A549 (cell line): ENCODE results near the gene C4orf50. TPM values are rescaled to one million over a fixed set of nuclear protein-coding genes. Genes with fewer than 3 reads are reported as not detected.

Source experiments
- ATAC-seq, 2 experiments: fragments of 200-7000 bp in 1 of 2; fragments of >200 bp in 1 of 2; cut with Nextera tagmentation in 1 of 2; cut with Tn5 transposase in 1 of 2; 3 replicates each; pipeline versions ENCODE4 v1.8.0 to v1.9.1; 2018 to 2020; ENCODE audit warnings: mild to moderate bottlenecking in 1 of 2, moderate library complexity in 1 of 2
- CTCF ChIA-PET: fragments of 300-600 bp; sonication (Branson Sonifier 250); formaldehyde crosslinking; extraction: SDS; loops from one replicate; lab custom pipeline; 2021; ENCODE audit warnings: antibody characterized with exemption, inconsistent platforms; lab: Yijun Ruan, JAX
- POLR2A ChIA-PET: fragments of 350-600 bp; formaldehyde crosslinking; extraction: SDS; loops from one replicate; lab custom pipeline; 2021; ENCODE audit warnings: antibody characterized with exemption, inconsistent platforms; lab: Yijun Ruan, JAX
- DNase-seq, 2 experiments: peaks; one replicate each; pipeline versions ENCODE4 v3.0.0 to v3.0.0-alpha.2; 2011 to 2016; ENCODE audit warnings: low read depth in 1 of 2, low spot score in 1 of 2
- FAIRE-seq: peaks from 2 replicates; lab custom pipeline; 2011; peaks lifted over from hg19 to GRCh38; lab: Jason Lieb, UNC
- H3K27ac ChIP-seq, 2 experiments: fragments of >200 bp; sonication (Bioruptor Twin); formaldehyde crosslinking; 3 replicates each; pipeline ENCODE4 v1.5.1; 2016 to 2017
- H3K4me1 ChIP-seq: fragments of >200 bp; sonication (Bioruptor Twin); formaldehyde crosslinking; 3 replicates; pipeline ENCODE4 v1.6.1; 2016
- H3K4me2 ChIP-seq: fragments of >200 bp; sonication (Bioruptor Twin); formaldehyde crosslinking; 3 replicates; pipeline ENCODE4 v1.6.1; 2016
- H3K4me3 ChIP-seq: fragments of >200 bp; sonication (Bioruptor Twin); formaldehyde crosslinking; 3 replicates; pipeline ENCODE4 v1.5.1; 2016
- H3K9me3 ChIP-seq: fragments of >200 bp; sonication (Bioruptor Twin); formaldehyde crosslinking; 3 replicates; pipeline ENCODE4 v1.6.1; 2016
- ATOH8 ChIP-seq: fragments of 250-450 bp; sonication (Bioruptor Pico); IDR thresholded peaks from 2 replicates; pipeline ENCODE4 v1.5.0; 2020; ENCODE audit warnings: low read depth, mild to moderate bottlenecking, moderate library complexity
- BHLHE40 ChIP-seq: IDR thresholded peaks from 2 replicates; pipeline ENCODE4 v1.6.1; 2012; ENCODE audit warnings: low read depth, low read length, inconsistent platforms
- CBX8 ChIP-seq: fragments of 200-600 bp; sonication (generic); IDR thresholded peaks from 2 replicates; pipeline ENCODE4 v1.6.1; 2016
- CHD2 ChIP-seq: fragments of 150-350 bp; IDR thresholded peaks from 2 replicates; pipeline ENCODE4 v1.6.1; 2014; ENCODE audit warnings: low read length; ENCODE audit not compliant: partially characterized antibody
- CHD4 ChIP-seq: fragments of 200-600 bp; sonication (generic); IDR thresholded peaks from 2 replicates; pipeline ENCODE4 v1.6.1; 2016; ENCODE audit warnings: antibody characterized with exemption, mild to moderate bottlenecking, borderline replicate concordance
- CTCF ChIP-seq: fragments of >200 bp; sonication (Bioruptor Twin); formaldehyde crosslinking; IDR thresholded peaks from 3 replicates; pipeline ENCODE4 v1.5.1; 2016
- EP300 ChIP-seq, 2 experiments: fragments of >200 bp; sonication (Bioruptor Twin); formaldehyde crosslinking; IDR thresholded peaks; 2 replicates in 1 of 2; 3 replicates in 1 of 2; pipeline ENCODE4 v1.6.1; 2016 to 2017
- FOSL2 ChIP-seq, 2 experiments: fragments of 450-650 bp in 1 of 2; fragments of >200 bp in 1 of 2; sonication (Bioruptor Twin) in 1 of 2; formaldehyde crosslinking; IDR thresholded peaks; 2 replicates each; pipeline versions ENCODE4 v1.5.0 to v1.6.1; 2016 to 2020; ENCODE audit warnings: mild to moderate bottlenecking in 1 of 2, moderate library complexity in 1 of 2
- FOXS1 ChIP-seq: fragments of 250-450 bp; sonication (Bioruptor Pico); IDR thresholded peaks from 2 replicates; pipeline ENCODE4 v1.5.0; 2020; ENCODE audit warnings: mild to moderate bottlenecking, moderate library complexity
- GATA3 ChIP-seq: IDR thresholded peaks from 2 replicates; pipeline ENCODE4 v1.6.1; 2012; ENCODE audit warnings: borderline replicate concordance
- HES2 ChIP-seq: fragments of >200 bp; sonication (Bioruptor Twin); formaldehyde crosslinking; IDR thresholded peaks from 2 replicates; pipeline ENCODE4 v1.6.1; 2016
- HEYL ChIP-seq: fragments of 250-450 bp; sonication (Bioruptor Pico); IDR thresholded peaks from 2 replicates; pipeline ENCODE4 v1.8.0; 2021; ENCODE audit warnings: mild to moderate bottlenecking, moderate library complexity
- JUN ChIP-seq, 2 experiments: fragments of >200 bp; sonication (Bioruptor Twin); formaldehyde crosslinking; IDR thresholded peaks; 2 replicates in 1 of 2; 3 replicates in 1 of 2; pipeline ENCODE4 v1.6.1; 2016 to 2017
- JUNB ChIP-seq: fragments of >200 bp; sonication (Bioruptor Twin); formaldehyde crosslinking; IDR thresholded peaks from 2 replicates; pipeline ENCODE4 v1.6.1; 2016
- MAFK ChIP-seq: fragments of 450-650 bp; IDR thresholded peaks from 2 replicates; pipeline ENCODE4 v1.6.1; 2014; ENCODE audit not compliant: partially characterized antibody
- MAX ChIP-seq: IDR thresholded peaks from 2 replicates; pipeline ENCODE4 v1.6.1; 2012
- POLR2AphosphoS2 ChIP-seq: conservative IDR thresholded peaks from 2 replicates; pipeline ENCODE4 v1.6.1; 2012; ENCODE audit warnings: low read length, improper control_type of control experiment, inconsistent platforms
- RCOR1 ChIP-seq: fragments of 150-350 bp; IDR thresholded peaks from 2 replicates; pipeline ENCODE4 v1.6.1; 2014; ENCODE audit warnings: antibody characterized with exemption, low read length, low read depth
- REST ChIP-seq: fragments of 200-600 bp; sonication (generic); IDR thresholded peaks from 2 replicates; pipeline ENCODE4 v1.6.1; 2016; ENCODE audit warnings: antibody characterized with exemption, mild to moderate bottlenecking, moderate library complexity
- RFX5 ChIP-seq: fragments of 450-650 bp; IDR thresholded peaks from 2 replicates; pipeline ENCODE4 v1.7.1; 2014; ENCODE audit warnings: antibody characterized with exemption, mild to moderate bottlenecking, moderate library complexity
- SREBF2 ChIP-seq: fragments of 450-650 bp; IDR thresholded peaks from 2 replicates; pipeline ENCODE4 v1.6.1; 2014; ENCODE audit warnings: mild to moderate bottlenecking, moderate library complexity
- ZC3H11A ChIP-seq: fragments of 450-650 bp; IDR thresholded peaks from 2 replicates; pipeline ENCODE4 v1.6.1; 2014; ENCODE audit warnings: antibody characterized with exemption, mild to moderate bottlenecking
- ZNF302 ChIP-seq: fragments of 250-450 bp; sonication (Bioruptor Pico); IDR thresholded peaks from 2 replicates; pipeline ENCODE4 v1.9.0; 2021; ENCODE audit warnings: inconsistent platforms, mild to moderate bottlenecking, moderate library complexity
- WGBS: methylation state at CpG from one replicate; pipeline ENCODE4 v1.1.6; 2017; ENCODE audit errors: missing lambda C conversion rate; 5-methylcytosine and 5-hydroxymethylcytosine counted together
- polyA plus RNA-seq, 4 experiments: library from polyadenylated mRNA; depleted of rRNA in 3 of 4; stranded (reverse); fragments of >200 nt; fragmentation: RNase III in 1 of 4; extraction: RNeasy Plus Mini Kit Qiagen cat#74134 plus additional on column Dnase treatment in 1 of 4; gene quantifications; 2 replicates in 3 of 4; 3 replicates in 1 of 4; pipeline ENCODE4 v1.2.3, GENCODE V29; 2011 to 2017

The C4orf50 gene
- polyA plus RNA-seq, 2 of the 4 experiments (the other 2 are of a cell fraction): not detected

GRCh38 chr4:5921981-5922380 is 96.2 kb downstream of the C4orf50 start:
- no peaks in the 10 kb centered on the region for H3K4me1 ChIP-seq
- DNase-seq (no peak), ATAC-seq (no peak), FAIRE-seq (no peak)
- POLR2A ChIA-PET: no interaction called here
- no peaks in the 10 kb centered on the region for H3K9me3 ChIP-seq
- no peak overlapping the region for H3K4me2 ChIP-seq
- no peak overlapping the region for H3K27ac ChIP-seq
- CTCF ChIA-PET: interaction anchor here (0.6 kb wide), 1 partner anchor 68 kb away, joined by 5 read pairs; no protein-coding TSS in a partner anchor
- no peak for TF ChIP-seq ZNF302
- no peak for TF ChIP-seq MAX
- WGBS: 24% methylated on average over 3 of the region's 6 CpGs
- no peak overlapping the region for H3K4me3 ChIP-seq

GRCh38 chr4:5921101-5921980 is 96.9 kb downstream of the C4orf50 start:
- no peaks in the 10 kb centered on the region for H3K9me3 ChIP-seq
- no peak overlapping the region for H3K27ac ChIP-seq
- no peak for TF ChIP-seq HES2
- no peak for DNase-seq
- FAIRE-seq: no peak
- H3K4me3 ChIP-seq: no peak overlapping the region
- no peak for ATAC-seq
- POLR2A ChIA-PET: no interaction called here
- H3K4me2 ChIP-seq: no peak overlapping the region
- no peaks in the 10 kb centered on the region for H3K4me1 ChIP-seq
- CTCF ChIA-PET: interaction anchor here (0.6 kb wide), 1 partner anchor 67 kb away, joined by 5 read pairs; no protein-coding TSS in a partner anchor
- WGBS: 32% methylated on average over 12 of the region's 16 CpGs

GRCh38 chr4:5919571-5919970 is 98.7 kb downstream of the C4orf50 start:
- H3K4me3 ChIP-seq: no peak overlapping the region
- POLR2A ChIA-PET: no interaction called here
- no peak for DNase-seq
- TF ChIP-seq JUNB (no peak), FOXS1 (CRISPR knock-in tag) (no peak), SREBF2 (no peak), CTCF (no peak), JUN (IDR thresholded peaks at IDR 0.05) (no peak), GATA3 (no peak), CHD4 (no peak), RFX5 (no peak), MAFK (no peak)
- TF ChIP-seq, all 56 proteins: peak for 0
- CTCF ChIA-PET: no interaction called here
- Histone ChIP-seq H3K9me3 (no peaks in the 10 kb centered on the region), H3K4me1 (no peaks in the 10 kb centered on the region), H3K27ac (no peak overlapping the region), H3K4me2 (no peak overlapping the region)
- WGBS: 46% methylated on average over 7 of the region's 7 CpGs
- FAIRE-seq (no peak), ATAC-seq (no peak)

GRCh38 chr4:5919044-5919443 is 99.2 kb downstream of the C4orf50 start:
- H3K9me3 ChIP-seq: no peaks in the 10 kb centered on the region
- no peak for ATAC-seq
- no peak for DNase-seq
- FAIRE-seq: no peak
- no peak overlapping the region for H3K4me2 ChIP-seq
- 53% methylated on average over 7 of the region's 8 CpGs for WGBS
- H3K27ac ChIP-seq: no peak overlapping the region
- POLR2A ChIA-PET: no interaction called here
- CTCF ChIA-PET: interaction anchor here (0.6 kb wide), 1 partner anchor 28 kb away, joined by 3 read pairs; no protein-coding TSS in a partner anchor
- H3K4me3 ChIP-seq: no peak overlapping the region
- no peaks in the 10 kb centered on the region for H3K4me1 ChIP-seq
- no peak for TF ChIP-seq HES2
- no peak for TF ChIP-seq REST
- TF ChIP-seq EP300 (IDR thresholded peaks at IDR 0.05): no peak
- no peak for TF ChIP-seq ZC3H11A
- TF ChIP-seq FOSL2 (IDR thresholded peaks at IDR 0.05): no peak
- no peak for TF ChIP-seq FOSL2 (CRISPR knock-in tag; IDR thresholded peaks at IDR 0.05)
- TF ChIP-seq MAFK: no peak
- no peak for TF ChIP-seq RCOR1
- no peak for TF ChIP-seq HEYL
- TF ChIP-seq CHD2: no peak
- no peak for TF ChIP-seq POLR2AphosphoS2
- no peak for TF ChIP-seq ATOH8 (CRISPR knock-in tag)
- no peak for TF ChIP-seq CBX8
- TF ChIP-seq BHLHE40: no peak
